Endothelial cell of umbilical vein (primary cell): Measurements from ENCODE around the gene KRT1. TPM values are rescaled to one million over a fixed set of nuclear protein-coding genes. Genes with fewer than 3 reads are reported as not detected.

Experiments
- BruUV-seq: library from RNA; stranded (reverse); fragments of 400-500 nt; replicated peaks from 2 replicates; lab custom pipeline; 2021; lab: Mats Ljungman, UMichigan
- CTCF ChIA-PET: fragments of 300-600, 350-600 bp; sonication (Branson Sonifier 250); formaldehyde crosslinking; loops from one replicate; lab custom pipeline; 2021; ENCODE audit warnings: antibody characterized with exemption, inconsistent platforms; lab: Charles Lee
- POLR2A ChIA-PET: fragments of 300-600, 350-600 bp; sonication (Branson Sonifier 250); formaldehyde crosslinking; loops from one replicate; lab custom pipeline; 2021; ENCODE audit warnings: antibody characterized with exemption, inconsistent platforms; lab: Charles Lee
- DNase-seq: peaks from one replicate; pipeline ENCODE4 v3.0.0-alpha.2; 2011; ENCODE audit warnings: low read depth, low spot score
- FAIRE-seq: peaks from 2 replicates; lab custom pipeline; 2011; peaks lifted over from hg19 to GRCh38; lab: Jason Lieb, UNC
- H2AFZ ChIP-seq: 2 replicates; pipeline ENCODE4 v1.6.0; 2012; ENCODE audit warnings: low read depth, low read length, control low read depth, inconsistent platforms
- H3K27ac ChIP-seq: 2 replicates; pipeline ENCODE4 v1.5.1; 2011; ENCODE audit warnings: low read depth, mild to moderate bottlenecking, control low read depth, low read length, moderate library complexity; ENCODE audit not compliant: insufficient read depth
- H3K27me3 ChIP-seq, 2 experiments: 2 replicates each; pipeline versions ENCODE4 v1.6.0 to v1.6.1; 2011; ENCODE audit warnings: low read length in 2 of 2, mixed read lengths in 1 of 2; ENCODE audit not compliant: control insufficient read depth in 2 of 2, insufficient read depth in 2 of 2
- H3K36me3 ChIP-seq, 2 experiments: 2 replicates in 1 of 2; 3 replicates in 1 of 2; pipeline ENCODE4 v1.5.1; 2011; ENCODE audit warnings: low read length in 2 of 2, mild to moderate bottlenecking in 1 of 2, moderate library complexity in 1 of 2; ENCODE audit not compliant: control insufficient read depth in 2 of 2, insufficient read depth in 2 of 2; ENCODE audit errors: extremely low read depth in 1 of 2
- H3K4me1 ChIP-seq: 3 replicates; pipeline ENCODE4 v1.5.1; 2011; ENCODE audit warnings: mild to moderate bottlenecking, low read length; ENCODE audit not compliant: control insufficient read depth, insufficient read depth; ENCODE audit errors: extremely low read depth
- H3K4me2 ChIP-seq: 2 replicates; pipeline ENCODE4 v1.6.1; 2011; ENCODE audit warnings: low read length, control low read depth, mixed read lengths; ENCODE audit not compliant: insufficient read depth
- H3K4me3 ChIP-seq, 3 experiments: fragments of 200-600 bp in 1 of 3; sonication (generic), shearing (Covaris generic) in 1 of 3; replicated peaks in 1 of 3; 2 replicates each; pipeline ENCODE4 v1.5.1; 2011 to 2016; ENCODE audit warnings: control low read depth in 3 of 3, low read length in 3 of 3, mild to moderate bottlenecking in 2 of 3, inconsistent platforms in 1 of 3, low read depth in 1 of 3, moderate library complexity in 1 of 3; ENCODE audit not compliant: insufficient read depth in 1 of 3
- H3K79me2 ChIP-seq: 2 replicates; pipeline ENCODE4 v1.6.0; 2012; ENCODE audit warnings: low read length, inconsistent platforms; ENCODE audit not compliant: control insufficient read depth, insufficient read depth
- H3K9ac ChIP-seq: replicated peaks from 2 replicates; pipeline ENCODE3; 2011; ENCODE audit warnings: low read length, control low read depth; ENCODE audit not compliant: insufficient read depth; ENCODE audit errors: extremely low read depth
- H3K9me1 ChIP-seq: replicated peaks from 3 replicates; pipeline ENCODE4 v1.6.0; 2011; ENCODE audit warnings: mild to moderate bottlenecking, low read length; ENCODE audit not compliant: control insufficient read depth, insufficient read depth; ENCODE audit errors: extremely low read depth
- H3K9me3 ChIP-seq: replicated peaks from 2 replicates; pipeline ENCODE4 v1.5.1; 2012; ENCODE audit warnings: low read length, inconsistent platforms; ENCODE audit not compliant: control insufficient read depth, insufficient read depth
- H4K20me1 ChIP-seq: replicated peaks from 2 replicates; pipeline ENCODE3; 2011; ENCODE audit warnings: mild to moderate bottlenecking, low read length; ENCODE audit not compliant: control insufficient read depth, insufficient read depth; ENCODE audit errors: extremely low read depth
- EZH2 ChIP-seq: IDR thresholded peaks from 2 replicates; pipeline ENCODE4 v1.6.1; 2012; ENCODE audit warnings: borderline replicate concordance, low read depth, mild to moderate bottlenecking, moderate library complexity, low read length, inconsistent platforms; ENCODE audit not compliant: severe bottlenecking
- FOS ChIP-seq: IDR thresholded peaks from 2 replicates; pipeline ENCODE4 v1.6.1; 2011; ENCODE audit warnings: mild to moderate bottlenecking, low read length, moderate library complexity, borderline replicate concordance; ENCODE audit not compliant: insufficient read depth
- GATA2 ChIP-seq: IDR thresholded peaks from 2 replicates; pipeline ENCODE4 v1.7.0; 2011; ENCODE audit warnings: low read depth, mild to moderate bottlenecking, moderate library complexity, mixed read lengths, low read length; ENCODE audit not compliant: insufficient read length, insufficient read depth
- JUN ChIP-seq: IDR thresholded peaks from 2 replicates; pipeline ENCODE4 v1.6.1; 2011; ENCODE audit warnings: borderline replicate concordance, low read depth; ENCODE audit not compliant: insufficient read length, insufficient read depth
- MYC ChIP-seq: IDR thresholded peaks from one replicate; pipeline ENCODE4 v1.6.1; 2011; ENCODE audit warnings: mild to moderate bottlenecking, low read depth, low read length
- POLR2A ChIP-seq: IDR thresholded peaks from 2 replicates; pipeline ENCODE4 v1.6.1; 2012; ENCODE audit warnings: low read depth, mild to moderate bottlenecking, control low read depth, low read length
- POLR2AphosphoS5 ChIP-seq: IDR thresholded peaks from 2 replicates; pipeline ENCODE4 v1.6.1; 2012; ENCODE audit warnings: low read depth, mild to moderate bottlenecking, control low read depth, low read length, moderate library complexity; ENCODE audit not compliant: insufficient read depth
- dilution Hi-C: fragments of 300-500 bp; cut with MboI; formaldehyde crosslinking; loops from one replicate; pipeline ENCODE4 v1.15.0; 2019; ENCODE audit warnings: low sequenced_read_pairs; ENCODE audit not compliant: extremely low pct_ligation_motif_present
- intact Hi-C: fragments of 100-400 bp; cut with micrococcal nuclease; formaldehyde crosslinking; loops from one replicate; pipeline ENCODE4 v1.10.0; 2022
- polyA plus RNA-seq, 4 experiments: library from polyadenylated mRNA; depleted of rRNA in 3 of 4; stranded (reverse) in 3 of 4; unstranded in 1 of 4; fragments of >200 nt; gene quantifications; 2 replicates each; pipeline versions ENCODE4 v1.2.1 to v1.2.3, GENCODE V29; 2011 to 2012; ENCODE audit warnings: missing spikeins in 1 of 4
- total RNA-seq: library from RNA; stranded (reverse); gene quantifications from 2 replicates; pipeline ENCODE4 v1.2.3, GENCODE V29; 2021
- TF ChIP-seq, protein P1 (sequence below), 2 donors: IDR thresholded peaks; 1 replicate in 1 of 2; 2 replicates in 1 of 2; pipeline ENCODE4 v1.5.1; 2011; ENCODE audit warnings: low read length in 2 of 2, mild to moderate bottlenecking in 2 of 2, moderate library complexity in 2 of 2, control low read depth in 1 of 2, inconsistent platforms in 1 of 2, low read depth in 1 of 2; ENCODE audit not compliant: insufficient read depth in 1 of 2; ENCODE audit errors: extremely low read depth in 1 of 2
- TF ChIP-seq, protein P2 (sequence below): IDR thresholded peaks from 2 replicates; pipeline ENCODE4 v1.6.1; 2011; ENCODE audit not compliant: insufficient read depth, insufficient read length

Gene KRT1
- total and polyA plus RNA-seq, 2 donors (not counting 3 experiments of a cell fraction or from before 2014, with no cell fraction given), result not detected

DNA sequence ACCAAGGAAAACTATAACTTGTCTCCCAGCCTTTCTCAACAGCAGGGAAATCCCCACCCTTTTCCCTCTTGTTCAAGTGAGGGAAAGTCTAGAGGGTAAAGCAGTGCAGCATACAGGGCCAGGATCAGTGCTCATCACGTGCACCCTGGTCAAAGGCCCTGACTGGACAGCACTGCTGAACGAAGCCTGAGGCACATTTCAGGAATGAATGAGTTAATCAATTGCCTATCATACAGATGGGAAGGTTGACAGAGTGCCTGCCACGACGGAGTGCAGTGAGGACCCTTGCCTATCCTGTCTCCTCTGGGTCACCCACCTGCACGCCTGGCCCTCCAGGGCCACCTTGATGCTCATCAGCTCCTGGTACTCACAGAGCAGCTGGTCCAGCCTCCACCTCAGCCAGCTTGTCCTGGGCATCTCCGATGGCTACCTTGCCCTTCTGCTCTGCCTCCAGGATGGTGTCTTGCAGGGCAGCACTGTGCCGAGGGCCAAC lies 50.2 kb downstream of the KRT1 start:
- Histone ChIP-seq H3K79me2 (no peaks in the 10 kb centered on the region), H2AFZ (no peak overlapping the region), H3K27me3 (peaks cover 7 to 9% of the 10 kb centered on the region in 2 experiments), H3K4me3 (no peak overlapping the region), H3K9me3 (no peaks in the 10 kb centered on the region), H4K20me1 (no peaks in the 10 kb centered on the region), H3K9me1 (no peaks in the 10 kb centered on the region), H3K4me1 (no peaks in the 10 kb centered on the region), H3K36me3 (no peaks in the 10 kb centered on the region), H3K4me2 (no peak overlapping the region), H3K9ac (no peak overlapping the region), H3K27ac (no peak overlapping the region)
- DNase-seq (no peak), FAIRE-seq (no peak)
- intact Hi-C loops (no loop called here), dilution Hi-C loops (no loop called here)
- no TSS peak for BruUV-seq
- TF ChIP-seq, protein P1, sequence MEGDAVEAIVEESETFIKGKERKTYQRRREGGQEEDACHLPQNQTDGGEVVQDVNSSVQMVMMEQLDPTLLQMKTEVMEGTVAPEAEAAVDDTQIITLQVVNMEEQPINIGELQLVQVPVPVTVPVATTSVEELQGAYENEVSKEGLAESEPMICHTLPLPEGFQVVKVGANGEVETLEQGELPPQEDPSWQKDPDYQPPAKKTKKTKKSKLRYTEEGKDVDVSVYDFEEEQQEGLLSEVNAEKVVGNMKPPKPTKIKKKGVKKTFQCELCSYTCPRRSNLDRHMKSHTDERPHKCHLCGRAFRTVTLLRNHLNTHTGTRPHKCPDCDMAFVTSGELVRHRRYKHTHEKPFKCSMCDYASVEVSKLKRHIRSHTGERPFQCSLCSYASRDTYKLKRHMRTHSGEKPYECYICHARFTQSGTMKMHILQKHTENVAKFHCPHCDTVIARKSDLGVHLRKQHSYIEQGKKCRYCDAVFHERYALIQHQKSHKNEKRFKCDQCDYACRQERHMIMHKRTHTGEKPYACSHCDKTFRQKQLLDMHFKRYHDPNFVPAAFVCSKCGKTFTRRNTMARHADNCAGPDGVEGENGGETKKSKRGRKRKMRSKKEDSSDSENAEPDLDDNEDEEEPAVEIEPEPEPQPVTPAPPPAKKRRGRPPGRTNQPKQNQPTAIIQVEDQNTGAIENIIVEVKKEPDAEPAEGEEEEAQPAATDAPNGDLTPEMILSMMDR (IDR thresholded peaks at IDR 0.05; ENCODE audit: extremely low read depth in 1 of 2, insufficient read depth in 1 of 2, low read depth in 1 of 2, low read length in 2 of 2), result no peak
- CTCF ChIA-PET, result interaction anchor here (1.1 kb wide), 1 partner anchor 230 kb away, joined by 3 read pairs; no protein-coding TSS in a partner anchor
- POLR2A ChIA-PET, result no interaction called here

DNA sequence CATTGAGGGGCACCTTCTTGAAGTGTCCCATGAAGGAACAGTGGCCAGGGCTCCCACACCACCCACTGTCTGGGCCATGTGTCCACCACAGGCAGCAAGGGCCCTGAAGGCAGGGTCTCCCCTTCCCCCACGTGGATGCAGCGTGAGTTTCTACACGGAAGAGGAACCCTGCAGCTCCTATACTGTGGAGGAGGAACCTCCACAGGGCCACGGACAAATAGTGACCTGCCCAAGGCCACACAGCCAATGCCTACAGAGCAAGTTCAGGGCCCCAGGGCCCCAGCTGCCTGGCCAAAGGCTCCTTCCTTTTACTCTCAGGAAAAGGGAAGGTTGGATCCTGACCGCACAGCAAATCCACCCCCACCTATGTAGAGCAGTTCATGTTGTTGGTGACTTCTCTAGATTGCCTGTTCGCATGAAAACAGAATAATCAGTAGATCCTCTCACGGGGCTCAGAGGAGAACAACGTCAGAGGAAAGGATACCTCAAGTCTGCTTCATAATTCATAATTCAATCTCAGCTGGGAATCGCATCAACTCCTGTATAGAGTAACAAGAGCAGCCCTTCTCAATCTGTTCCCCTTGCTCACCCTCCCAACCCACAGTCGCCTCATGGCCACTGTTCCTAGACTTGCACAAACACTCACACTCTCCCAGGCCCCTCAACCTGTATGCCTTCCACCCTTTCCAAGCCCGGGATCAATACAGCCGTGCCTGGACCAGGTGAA lies 50.8 kb downstream of the KRT1 start:
- H3K9me1 ChIP-seq, result no peaks in the 10 kb centered on the region
- no peak for FAIRE-seq
- H3K36me3 ChIP-seq, result no peaks in the 10 kb centered on the region
- no TSS peak for BruUV-seq
- H4K20me1 ChIP-seq, result no peaks in the 10 kb centered on the region
- TF ChIP-seq GATA2 (no peak), JUN (no peak), EZH2 (no peak), FOS (no peak), MYC (no peak), POLR2A (no peak), POLR2AphosphoS5 (no peak)
- TF ChIP-seq, protein P1 (IDR thresholded peaks at IDR 0.05; ENCODE audit: extremely low read depth in 1 of 2, insufficient read depth in 1 of 2, low read depth in 1 of 2, low read length in 2 of 2), result no peak
- TF ChIP-seq, protein P2, sequence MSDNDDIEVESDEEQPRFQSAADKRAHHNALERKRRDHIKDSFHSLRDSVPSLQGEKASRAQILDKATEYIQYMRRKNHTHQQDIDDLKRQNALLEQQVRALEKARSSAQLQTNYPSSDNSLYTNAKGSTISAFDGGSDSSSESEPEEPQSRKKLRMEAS, result no peak
- no peak overlapping the region for H3K4me2 ChIP-seq
- intact Hi-C loops, result no loop called here
- H2AFZ ChIP-seq, result no peak overlapping the region
- H3K79me2 ChIP-seq, result no peaks in the 10 kb centered on the region
- ChIA-PET POLR2A (no interaction called here), CTCF (interaction anchor here (1.1 kb wide), 1 partner anchor 231 kb away, joined by 3 read pairs; no protein-coding TSS in a partner anchor)
- DNase-seq, result no peak
- dilution Hi-C loops, result no loop called here
- peaks cover 7 to 9% of the 10 kb centered on the region in 2 experiments for H3K27me3 ChIP-seq
- H3K9ac ChIP-seq, result no peak overlapping the region
- H3K4me3 ChIP-seq, result no peak overlapping the region
- no peaks in the 10 kb centered on the region for H3K9me3 ChIP-seq
- no peaks in the 10 kb centered on the region for H3K4me1 ChIP-seq
- no peak overlapping the region for H3K27ac ChIP-seq
